Measurements from ENCODE around the gene FTO.

FTO gene

DNA sequence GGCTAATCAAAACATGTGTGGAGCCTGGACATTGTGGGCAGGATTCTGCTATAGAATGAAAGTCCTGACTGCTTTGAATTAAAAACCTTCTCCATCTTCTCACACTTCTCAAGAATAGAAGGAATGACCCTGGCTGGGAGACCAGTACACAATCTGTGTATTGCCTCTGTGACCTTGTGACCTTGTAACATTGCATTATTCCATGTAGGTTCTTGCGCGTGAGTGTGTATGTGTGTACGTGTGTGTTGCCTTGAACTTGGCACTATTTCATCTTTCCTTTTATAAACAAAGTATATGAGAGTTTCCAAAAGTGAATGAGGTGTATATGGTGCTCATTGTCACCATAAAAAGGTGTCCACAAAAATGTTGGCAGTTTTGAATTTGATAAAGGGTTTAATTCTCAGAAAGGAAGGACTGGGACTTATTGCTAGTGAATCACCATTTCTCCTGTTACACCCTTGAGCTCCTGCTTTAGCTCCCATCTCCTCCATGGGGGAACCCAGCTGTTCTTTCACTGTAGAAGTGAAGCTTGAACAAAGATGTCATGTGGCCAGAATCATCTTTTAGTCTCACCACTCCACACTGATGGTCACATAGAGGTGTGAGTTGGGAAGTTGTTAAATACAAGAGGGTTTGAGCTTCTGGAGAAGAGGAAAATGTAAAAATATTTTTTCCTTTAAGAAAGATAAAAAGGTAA is 244.9 kb downstream of the FTO start:
- DNase-seq (ENCODE audit: low spot score), result no peak
- TF ChIP-seq, protein P1, sequence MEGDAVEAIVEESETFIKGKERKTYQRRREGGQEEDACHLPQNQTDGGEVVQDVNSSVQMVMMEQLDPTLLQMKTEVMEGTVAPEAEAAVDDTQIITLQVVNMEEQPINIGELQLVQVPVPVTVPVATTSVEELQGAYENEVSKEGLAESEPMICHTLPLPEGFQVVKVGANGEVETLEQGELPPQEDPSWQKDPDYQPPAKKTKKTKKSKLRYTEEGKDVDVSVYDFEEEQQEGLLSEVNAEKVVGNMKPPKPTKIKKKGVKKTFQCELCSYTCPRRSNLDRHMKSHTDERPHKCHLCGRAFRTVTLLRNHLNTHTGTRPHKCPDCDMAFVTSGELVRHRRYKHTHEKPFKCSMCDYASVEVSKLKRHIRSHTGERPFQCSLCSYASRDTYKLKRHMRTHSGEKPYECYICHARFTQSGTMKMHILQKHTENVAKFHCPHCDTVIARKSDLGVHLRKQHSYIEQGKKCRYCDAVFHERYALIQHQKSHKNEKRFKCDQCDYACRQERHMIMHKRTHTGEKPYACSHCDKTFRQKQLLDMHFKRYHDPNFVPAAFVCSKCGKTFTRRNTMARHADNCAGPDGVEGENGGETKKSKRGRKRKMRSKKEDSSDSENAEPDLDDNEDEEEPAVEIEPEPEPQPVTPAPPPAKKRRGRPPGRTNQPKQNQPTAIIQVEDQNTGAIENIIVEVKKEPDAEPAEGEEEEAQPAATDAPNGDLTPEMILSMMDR (conservative IDR thresholded peaks at IDR 0.05; ENCODE audit: low read depth), result no peak
- ChIA-PET POLR2A (ENCODE audit: low non-redundant PET) (no interaction called here), CTCF (interaction anchor here (1.1 kb wide), 1 partner anchor 11 kb away, joined by 3 read pairs; no protein-coding TSS in a partner anchor)
- no peak overlapping the region for H3K27ac ChIP-seq

DNA sequence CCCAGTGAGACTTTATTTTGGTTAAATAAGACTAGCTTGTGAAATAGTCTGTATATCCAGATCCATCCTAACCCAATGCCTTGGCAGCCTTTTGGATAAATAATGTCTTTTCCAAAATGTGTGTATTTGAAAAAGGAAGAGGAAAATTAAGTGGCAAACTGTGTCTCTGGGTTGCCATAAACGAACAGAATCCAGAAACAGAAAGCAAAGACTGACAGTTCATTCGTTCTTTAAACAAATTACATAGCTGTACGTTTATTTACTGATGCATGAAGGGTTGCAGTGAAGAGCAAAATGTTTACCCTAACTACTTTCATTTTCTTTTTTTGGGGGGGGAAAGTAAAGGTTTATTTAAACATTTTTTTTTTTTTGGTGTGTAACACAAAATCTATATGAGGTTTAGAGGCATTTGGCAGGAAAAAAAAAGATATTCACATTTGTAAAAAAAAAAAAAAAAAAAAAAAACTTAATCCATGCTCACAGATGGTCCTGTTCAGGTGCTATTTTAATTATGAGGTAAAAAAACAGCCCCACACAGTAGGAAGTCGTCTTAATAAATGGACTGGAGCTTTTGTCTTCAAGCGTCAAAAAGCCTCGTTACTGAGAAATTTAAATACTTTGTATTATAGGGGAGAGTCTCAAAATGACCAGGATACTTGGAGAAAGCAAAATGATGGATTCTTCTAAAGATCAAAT is 245.9 kb downstream of the FTO start:
- H3K27ac ChIP-seq, result no peak overlapping the region

DNA sequence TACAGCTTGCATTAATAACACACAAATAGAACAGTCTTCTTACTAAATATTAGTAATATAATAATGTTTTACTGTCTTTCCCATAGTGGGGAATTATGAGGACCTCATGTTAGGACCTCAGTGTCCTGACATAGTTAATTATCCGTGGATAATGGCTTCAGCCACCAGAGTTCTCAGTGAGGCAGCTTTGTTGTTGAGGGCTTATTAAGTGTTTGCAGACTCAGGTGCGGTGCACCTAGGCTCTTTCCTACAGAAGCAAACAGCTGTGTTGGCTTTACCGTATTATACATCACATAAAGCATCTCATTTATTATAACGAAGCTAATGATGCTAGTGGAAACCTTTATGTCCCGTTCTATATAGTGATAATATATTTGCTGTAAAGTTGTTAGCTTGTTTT is 246.7 kb downstream of the FTO start:
- POLR2A ChIA-PET (ENCODE audit: low non-redundant PET), result no interaction called here
- no peak for DNase-seq (ENCODE audit: low spot score)
- H3K27ac ChIP-seq, result no peak overlapping the region
- CTCF ChIA-PET, result interaction anchor here (0.5 kb wide), 1 partner anchor 343 kb away, joined by 3 read pairs; no protein-coding TSS in a partner anchor
- TF ChIP-seq, protein P1 (conservative IDR thresholded peaks at IDR 0.05; ENCODE audit: low read depth), result no peak

More for the DNA sequence above, 245.9 kb downstream of the FTO start:
- TF ChIP-seq, protein P1 (conservative IDR thresholded peaks at IDR 0.05; ENCODE audit: low read depth), result no peak
- DNase-seq (ENCODE audit: low spot score), result no peak
- ChIA-PET POLR2A (ENCODE audit: low non-redundant PET) (no interaction called here), CTCF (interaction anchor here (0.6 to 1.1 kb wide), 3 partner anchors 10 to 393 kb away, joined by 3 to 4 read pairs (median 4); no protein-coding TSS in a partner anchor)

DNA sequence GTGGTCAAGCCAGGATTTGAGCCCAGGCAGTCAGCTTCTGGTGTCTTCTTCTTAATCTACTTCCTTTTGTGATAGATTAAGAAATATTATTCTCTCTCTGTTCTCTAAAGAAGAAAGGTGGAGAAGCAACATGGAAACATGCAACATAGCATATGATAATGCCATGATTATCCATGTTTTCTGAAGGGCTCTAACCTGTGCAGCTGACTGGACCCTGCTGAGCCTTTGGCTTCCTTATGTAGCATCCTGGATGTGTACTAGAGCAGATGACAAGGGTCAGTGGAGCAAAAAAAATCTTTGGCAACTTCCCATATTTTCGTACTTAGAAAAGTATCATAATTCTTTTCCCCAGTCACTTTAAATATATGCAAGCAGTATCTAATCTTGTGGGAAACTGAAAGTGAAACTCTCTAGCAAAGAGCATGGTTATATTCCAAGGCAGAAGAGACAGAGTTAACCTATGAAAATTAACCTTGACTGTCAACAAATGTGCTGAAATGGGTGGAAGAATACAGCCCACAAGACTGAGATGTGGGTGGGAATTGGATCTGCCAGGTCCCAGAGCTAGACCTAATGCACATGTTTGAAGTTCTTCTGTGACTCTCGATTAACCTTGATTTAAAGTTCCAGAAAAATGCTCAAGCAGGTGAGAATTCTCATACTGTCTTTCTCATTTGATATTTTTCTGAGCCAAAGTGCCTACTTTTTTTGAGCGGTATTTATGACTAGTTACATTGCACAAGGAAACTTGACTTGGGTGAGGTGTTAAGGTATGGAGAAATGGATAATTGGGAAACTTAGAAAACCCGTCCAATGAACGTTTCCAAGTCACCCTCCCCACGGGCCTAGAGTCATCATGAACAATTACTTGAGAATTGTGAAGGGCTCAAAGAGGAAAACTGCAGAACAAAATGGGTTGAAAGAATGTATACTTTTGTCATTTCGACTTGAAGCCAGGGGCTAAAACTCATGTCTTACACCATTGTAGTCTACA is 248.6 kb downstream of the FTO start:
- ChIA-PET CTCF (no interaction called here), POLR2A (ENCODE audit: low non-redundant PET) (no interaction called here)
- H3K27ac ChIP-seq, result no peak overlapping the region
- TF ChIP-seq, protein P1 (conservative IDR thresholded peaks at IDR 0.05; ENCODE audit: low read depth), result no peak
- no peak for DNase-seq (ENCODE audit: low spot score)

DNA sequence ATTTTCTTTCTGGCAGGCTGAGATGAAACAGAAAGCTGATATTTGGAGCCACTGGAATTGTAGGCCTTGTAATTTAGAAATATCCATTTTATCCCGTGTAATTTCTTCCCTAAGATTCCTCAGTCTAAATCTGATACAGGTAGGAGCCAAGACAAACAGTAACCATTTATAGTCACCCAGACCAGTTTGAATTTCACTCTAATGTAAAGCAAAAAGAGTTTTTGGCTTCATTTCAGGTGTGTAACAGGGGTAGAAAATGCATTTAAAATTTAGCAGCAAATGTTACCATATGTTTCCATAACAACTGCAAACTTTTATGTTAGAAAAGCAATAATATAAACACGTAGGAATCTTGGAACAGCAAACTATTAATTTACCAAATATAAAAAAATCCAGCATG is 249.4 kb downstream of the FTO start:
- ChIA-PET CTCF (interaction anchor here (0.5 kb wide), 1 partner anchor 1885 kb away, joined by 3 read pairs; no protein-coding TSS in a partner anchor), POLR2A (ENCODE audit: low non-redundant PET) (no interaction called here)
- TF ChIP-seq, protein P1 (conservative IDR thresholded peaks at IDR 0.05; ENCODE audit: low read depth), result no peak
- DNase-seq (ENCODE audit: low spot score), result no peak
- H3K27ac ChIP-seq, result no peak overlapping the region

Measured in RWPE1 (cell line).